ENCODE data around the gene EPS8L3.

The EPS8L3 gene, protein sequence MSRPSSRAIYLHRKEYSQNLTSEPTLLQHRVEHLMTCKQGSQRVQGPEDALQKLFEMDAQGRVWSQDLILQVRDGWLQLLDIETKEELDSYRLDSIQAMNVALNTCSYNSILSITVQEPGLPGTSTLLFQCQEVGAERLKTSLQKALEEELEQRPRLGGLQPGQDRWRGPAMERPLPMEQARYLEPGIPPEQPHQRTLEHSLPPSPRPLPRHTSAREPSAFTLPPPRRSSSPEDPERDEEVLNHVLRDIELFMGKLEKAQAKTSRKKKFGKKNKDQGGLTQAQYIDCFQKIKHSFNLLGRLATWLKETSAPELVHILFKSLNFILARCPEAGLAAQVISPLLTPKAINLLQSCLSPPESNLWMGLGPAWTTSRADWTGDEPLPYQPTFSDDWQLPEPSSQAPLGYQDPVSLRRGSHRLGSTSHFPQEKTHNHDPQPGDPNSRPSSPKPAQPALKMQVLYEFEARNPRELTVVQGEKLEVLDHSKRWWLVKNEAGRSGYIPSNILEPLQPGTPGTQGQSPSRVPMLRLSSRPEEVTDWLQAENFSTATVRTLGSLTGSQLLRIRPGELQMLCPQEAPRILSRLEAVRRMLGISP

DNA sequence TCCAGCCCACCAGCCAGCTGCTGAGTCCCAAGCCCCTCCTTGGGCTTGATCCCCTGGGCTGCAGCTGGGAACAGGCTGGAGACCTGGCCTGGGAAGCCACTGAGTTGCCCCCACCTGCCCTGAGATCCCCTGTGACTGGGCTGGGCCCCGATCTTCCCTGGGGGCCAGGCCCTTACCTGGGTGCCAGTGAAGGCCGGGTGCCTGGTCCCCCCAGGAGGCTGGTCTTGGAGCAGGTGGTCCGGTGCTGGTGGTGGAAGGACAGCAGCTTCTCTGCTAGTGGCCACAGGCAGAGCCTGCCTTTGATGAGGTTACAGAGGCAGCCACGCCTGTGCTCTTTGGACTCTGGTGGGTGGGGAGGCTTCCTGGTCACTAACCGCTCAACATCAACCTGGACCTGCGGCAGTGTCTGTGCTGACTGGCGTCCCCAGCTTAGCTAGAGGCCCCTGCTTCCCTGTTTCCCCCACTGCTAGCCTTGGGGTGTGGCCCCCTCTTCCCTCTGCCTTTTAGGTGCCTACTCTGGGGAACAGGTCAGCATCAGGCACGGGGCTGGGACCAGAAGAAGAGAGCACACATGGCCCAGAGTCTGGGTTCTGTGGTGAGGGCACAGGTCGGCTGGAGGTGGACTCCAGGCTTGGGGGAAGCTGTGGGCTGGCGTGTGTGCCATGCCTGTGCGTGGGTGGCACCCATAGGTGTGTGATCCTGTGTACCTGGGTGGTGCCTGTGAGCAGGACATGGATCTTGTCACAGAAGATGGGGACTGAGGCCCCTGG lies at the start of gene EPS8L3:
Gene EPS8L3, minus strand, starts transcription at position 278 of the 770 bp plus-strand sequence. CDS start 2,174 bp downstream, outside the sequence.
- H3K4me1 ChIP-seq (ENCODE audit: control insufficient read depth, insufficient read depth, low read length): no peaks in the 10 kb centered on the region

DNA sequence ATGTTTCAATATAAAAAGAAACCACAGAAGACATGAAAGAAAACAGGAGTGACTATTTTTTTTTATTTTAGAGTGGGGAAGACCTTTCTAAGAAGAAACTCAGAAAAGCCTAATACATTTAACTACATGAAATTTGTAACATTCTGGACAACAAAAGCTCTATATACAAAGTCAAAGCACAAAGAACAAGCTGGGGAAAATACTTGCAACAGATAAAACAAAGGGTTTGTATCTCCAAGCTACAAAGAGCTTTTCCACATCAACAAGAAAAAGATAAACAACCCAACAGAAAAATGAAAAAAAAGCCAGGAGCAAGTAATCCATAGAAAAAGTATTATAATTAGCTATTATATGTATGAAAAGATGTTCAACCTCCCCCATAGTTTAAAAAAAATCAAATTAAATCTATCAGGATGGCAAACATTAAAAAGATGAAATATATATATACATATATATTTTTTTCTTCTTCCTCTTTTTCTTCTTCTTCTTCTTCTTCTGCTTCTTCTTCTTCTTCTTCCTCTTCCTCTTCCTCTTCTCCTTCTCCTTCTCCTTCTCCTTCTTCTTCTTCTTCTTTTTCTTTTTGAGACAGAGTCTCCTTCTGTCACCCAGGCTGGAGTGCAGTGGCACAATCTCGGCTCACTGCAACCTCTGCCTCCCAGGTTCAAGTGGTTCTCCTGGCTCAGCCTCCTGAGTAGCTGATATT lies 49.1 kb upstream of the EPS8L3 start:
- WGBS (ENCODE audit: insufficient coverage, insufficient read length): no CpG with 5 or more reads among the region's 1 CpG
- Histone ChIP-seq H3K27me3 (ENCODE audit: control insufficient read depth, insufficient read depth, low read length) (no peaks in the 10 kb centered on the region), H3K36me3 (ENCODE audit: control insufficient read depth, insufficient read depth, low read length) (no peaks in the 10 kb centered on the region), H3K4me3 (ENCODE audit: low read length) (no peak overlapping the region), H3K27ac (ENCODE audit: low read length) (no peak overlapping the region), H3K9me3 (ENCODE audit: control insufficient read depth, insufficient read depth, low read length) (peaks cover 2% of the 10 kb centered on the region), H3K4me1 (ENCODE audit: control insufficient read depth, insufficient read depth, low read length) (no peaks in the 10 kb centered on the region)
- DNase-seq (ENCODE audit: low read depth, low spot score): no peak

More for the DNA sequence above, at the start of gene EPS8L3:
- DNase-seq (ENCODE audit: low read depth, low spot score): no peak
- Histone ChIP-seq H3K9me3 (ENCODE audit: control insufficient read depth, insufficient read depth, low read length) (no peaks in the 10 kb centered on the region), H3K36me3 (ENCODE audit: control insufficient read depth, insufficient read depth, low read length) (no peaks in the 10 kb centered on the region; the same call in 1 of the 2 replicates), H3K4me3 (ENCODE audit: low read length) (no peak within 1 kb of the TSS), H3K27me3 (ENCODE audit: control insufficient read depth, insufficient read depth, low read length) (no peaks in the 10 kb centered on the region), H3K27ac (ENCODE audit: low read length) (no peak within 1 kb of the TSS)
- no CpG with 5 or more reads among the region's 11 CpGs for WGBS (ENCODE audit: insufficient coverage, insufficient read length)

DNA sequence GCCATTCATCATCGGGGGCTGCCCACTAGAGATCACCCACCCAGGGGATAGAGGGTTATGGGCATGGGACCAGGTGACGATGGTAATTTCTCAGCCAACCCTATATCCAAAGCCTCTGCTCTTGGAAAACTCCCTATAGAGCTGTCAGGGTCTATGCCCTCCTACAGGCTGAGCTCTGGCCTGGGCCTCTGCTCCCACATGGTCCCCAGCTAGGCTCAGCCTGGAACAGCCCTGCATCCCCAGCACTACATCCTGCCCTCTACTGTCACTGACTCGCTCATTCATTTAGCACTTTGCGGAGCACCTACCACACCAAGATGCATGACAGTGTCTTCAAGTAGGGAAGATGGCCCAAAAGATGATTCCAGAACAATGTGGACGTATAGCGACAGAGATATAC lies 45.0 kb upstream of the EPS8L3 start:
- Histone ChIP-seq H3K27me3 (ENCODE audit: control insufficient read depth, insufficient read depth, low read length) (no peaks in the 10 kb centered on the region), H3K9me3 (ENCODE audit: control insufficient read depth, insufficient read depth, low read length) (no peaks in the 10 kb centered on the region), H3K4me3 (ENCODE audit: low read length) (no peak overlapping the region), H3K27ac (ENCODE audit: low read length) (no peak overlapping the region), H3K36me3 (ENCODE audit: control insufficient read depth, insufficient read depth, low read length) (no peaks in the 10 kb centered on the region), H3K4me1 (ENCODE audit: control insufficient read depth, insufficient read depth, low read length) (no peaks in the 10 kb centered on the region; the same call in 1 of the 2 replicates)
- DNase-seq (ENCODE audit: low read depth, low spot score): no peak
- no CpG with 5 or more reads among the region's 6 CpGs for WGBS (ENCODE audit: insufficient coverage, insufficient read length)

DNA sequence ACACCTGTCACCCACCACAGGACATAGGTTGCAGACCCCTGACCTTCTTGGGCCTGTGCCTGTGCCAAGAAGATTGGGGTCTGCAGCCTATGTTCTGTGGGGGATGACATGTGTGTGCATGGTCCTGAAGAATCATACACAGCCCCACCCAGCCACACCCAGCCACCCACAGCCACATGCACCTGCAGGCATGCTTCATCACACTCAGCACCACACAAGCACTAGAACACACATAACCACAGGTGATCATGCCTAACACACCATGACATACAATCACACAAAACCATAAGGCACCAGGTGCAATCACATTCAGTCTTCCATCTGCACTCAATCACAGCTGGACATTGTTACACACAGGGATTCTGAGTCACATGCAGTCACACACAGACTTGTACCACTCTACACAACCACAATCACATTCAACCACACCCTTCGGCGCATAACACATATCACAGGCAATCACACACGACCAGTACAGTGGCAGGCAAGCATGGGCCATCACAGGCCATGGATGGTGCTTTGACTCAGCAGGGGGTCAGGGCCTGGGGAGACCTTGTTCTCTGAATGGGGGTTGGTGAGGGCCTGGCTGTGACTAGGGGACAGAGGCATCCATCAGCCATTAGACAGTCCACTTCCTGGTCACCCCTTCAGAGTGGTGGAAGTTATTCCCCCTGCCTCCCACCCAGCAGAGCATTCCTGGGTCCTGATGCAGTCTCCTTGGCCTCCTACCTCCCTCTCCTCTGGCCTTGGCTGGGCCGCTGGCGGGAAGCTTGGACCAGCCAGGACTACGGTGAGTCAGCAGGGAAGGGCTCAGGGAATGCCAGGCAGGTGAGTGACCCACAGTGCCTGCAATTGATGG lies 44.3 kb upstream of the EPS8L3 start:
- no peaks in the 10 kb centered on the region; the same call in 1 of the 2 replicates for H3K4me1 ChIP-seq (ENCODE audit: control insufficient read depth, insufficient read depth, low read length)
- no peaks in the 10 kb centered on the region for H3K36me3 ChIP-seq (ENCODE audit: control insufficient read depth, insufficient read depth, low read length)
- H3K9me3 ChIP-seq (ENCODE audit: control insufficient read depth, insufficient read depth, low read length): no peaks in the 10 kb centered on the region
- no peaks in the 10 kb centered on the region for H3K27me3 ChIP-seq (ENCODE audit: control insufficient read depth, insufficient read depth, low read length)
- DNase-seq (ENCODE audit: low read depth, low spot score): no peak
- H3K4me3 ChIP-seq (ENCODE audit: low read length): no peak overlapping the region
- no peak overlapping the region for H3K27ac ChIP-seq (ENCODE audit: low read length)
- WGBS (ENCODE audit: insufficient coverage, insufficient read length): no CpG with 5 or more reads among the region's 6 CpGs

DNA sequence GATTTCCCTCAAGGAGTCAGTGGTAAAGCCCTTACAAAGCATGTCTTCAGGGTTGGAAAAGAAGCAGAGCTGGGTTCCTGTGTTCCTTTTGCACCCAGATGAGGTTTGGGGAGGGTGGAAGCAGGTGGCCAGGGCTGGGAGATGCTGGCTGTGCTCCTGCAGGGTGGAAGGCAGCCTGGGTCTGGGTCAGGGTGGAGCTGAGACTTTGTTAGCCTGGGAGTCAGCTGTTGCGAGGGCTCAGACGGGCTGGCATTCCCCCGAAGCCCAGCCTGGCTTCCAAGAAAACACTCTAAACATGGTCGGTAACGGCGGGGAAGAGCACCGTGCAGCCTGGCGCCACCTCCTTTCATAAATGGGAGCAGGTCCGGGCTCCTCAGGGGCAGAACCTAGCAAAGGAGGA lies 43.7 kb upstream of the EPS8L3 start:
- WGBS (ENCODE audit: insufficient coverage, insufficient read length): no CpG with 5 or more reads among the region's 9 CpGs
- no peak for DNase-seq (ENCODE audit: low read depth, low spot score)
- Histone ChIP-seq H3K4me3 (ENCODE audit: low read length) (no peak overlapping the region), H3K36me3 (ENCODE audit: control insufficient read depth, insufficient read depth, low read length) (no peaks in the 10 kb centered on the region), H3K27ac (ENCODE audit: low read length) (no peak overlapping the region), H3K4me1 (ENCODE audit: control insufficient read depth, insufficient read depth, low read length) (no peaks in the 10 kb centered on the region; the same call in 1 of the 2 replicates), H3K27me3 (ENCODE audit: control insufficient read depth, insufficient read depth, low read length) (no peaks in the 10 kb centered on the region), H3K9me3 (ENCODE audit: control insufficient read depth, insufficient read depth, low read length) (no peaks in the 10 kb centered on the region)

DNA sequence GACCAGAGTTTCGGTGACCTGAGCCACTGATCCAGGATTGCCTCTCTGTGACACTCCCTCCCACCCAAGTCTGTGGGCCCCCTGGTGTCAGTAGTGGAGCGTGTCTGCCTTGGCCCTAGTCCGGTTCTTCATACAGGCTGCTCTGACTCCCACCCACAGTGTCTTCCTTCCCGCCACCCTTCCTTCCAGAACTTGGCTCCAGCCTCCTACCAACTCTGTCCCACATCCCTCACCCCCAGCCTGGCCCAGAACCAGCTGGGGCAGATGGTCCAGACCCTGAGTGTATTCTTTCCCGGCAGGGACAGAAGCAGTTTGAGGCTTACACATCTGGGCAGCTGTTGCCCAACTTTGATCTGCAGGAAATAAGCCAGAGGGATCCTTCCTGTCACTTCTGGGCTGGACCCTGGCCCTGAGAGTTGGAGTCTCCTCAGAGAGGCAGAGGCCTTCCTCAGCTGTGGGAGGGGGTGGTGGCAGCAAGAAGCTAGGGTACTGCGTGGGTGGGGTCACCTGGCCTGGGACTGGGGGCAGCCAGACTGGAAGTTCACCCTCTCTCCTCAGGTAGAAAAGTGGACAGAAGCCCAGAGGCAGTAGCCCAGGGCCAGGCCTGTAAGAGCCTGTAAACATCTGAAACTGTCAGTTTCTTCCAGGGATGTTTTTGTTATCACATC lies 43.1 kb upstream of the EPS8L3 start:
- H3K27me3 ChIP-seq (ENCODE audit: control insufficient read depth, insufficient read depth, low read length): no peaks in the 10 kb centered on the region
- no peaks in the 10 kb centered on the region; the same call in 1 of the 2 replicates for H3K4me1 ChIP-seq (ENCODE audit: control insufficient read depth, insufficient read depth, low read length)
- DNase-seq (ENCODE audit: low read depth, low spot score): no peak
- no peak overlapping the region for H3K4me3 ChIP-seq (ENCODE audit: low read length)
- no peaks in the 10 kb centered on the region for H3K36me3 ChIP-seq (ENCODE audit: control insufficient read depth, insufficient read depth, low read length)
- no peaks in the 10 kb centered on the region for H3K9me3 ChIP-seq (ENCODE audit: control insufficient read depth, insufficient read depth, low read length)
- H3K27ac ChIP-seq (ENCODE audit: low read length): no peak overlapping the region
- WGBS (ENCODE audit: insufficient coverage, insufficient read length): no CpG with 5 or more reads among the region's 6 CpGs

DNA sequence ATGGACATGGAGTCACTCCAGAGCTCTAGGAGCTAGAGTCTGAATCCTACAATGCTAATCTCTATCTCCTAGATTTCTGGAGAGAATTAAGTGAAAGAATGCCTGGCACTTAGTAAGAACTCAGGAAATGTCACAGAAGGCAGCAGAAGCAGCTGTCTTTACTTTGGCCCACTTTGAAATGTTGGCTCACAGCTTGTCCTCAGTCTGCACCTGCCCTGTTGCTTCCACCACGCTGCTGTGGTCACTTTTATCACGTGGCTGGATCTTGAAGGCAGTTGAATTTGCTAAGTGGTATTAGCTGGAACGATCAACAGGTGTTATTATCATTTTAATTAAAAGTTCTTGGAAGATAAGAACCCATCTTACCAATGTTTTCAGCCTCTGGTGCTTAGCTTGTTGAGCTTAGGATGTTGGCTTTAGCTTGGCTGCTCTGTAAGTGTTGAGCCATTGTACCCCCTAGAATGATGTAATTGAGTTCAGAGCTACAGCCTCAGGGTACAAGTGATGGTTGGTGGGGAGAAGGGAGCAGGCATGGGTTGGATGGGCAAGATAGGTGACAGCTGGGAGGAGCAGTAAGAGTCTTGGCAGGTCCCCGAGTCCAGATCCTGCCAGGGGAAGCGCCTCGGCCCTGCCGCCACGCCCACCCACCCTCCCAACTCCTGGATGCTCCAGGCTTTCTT lies 41.9 kb upstream of the EPS8L3 start:
- H3K9me3 ChIP-seq (ENCODE audit: control insufficient read depth, insufficient read depth, low read length): no peaks in the 10 kb centered on the region
- H3K27me3 ChIP-seq (ENCODE audit: control insufficient read depth, insufficient read depth, low read length): no peaks in the 10 kb centered on the region
- no peaks in the 10 kb centered on the region for H3K36me3 ChIP-seq (ENCODE audit: control insufficient read depth, insufficient read depth, low read length)
- no peak overlapping the region for H3K27ac ChIP-seq (ENCODE audit: low read length)
- no peak overlapping the region for H3K4me3 ChIP-seq (ENCODE audit: low read length)
- no CpG with 5 or more reads among the region's 8 CpGs for WGBS (ENCODE audit: insufficient coverage, insufficient read length)
- DNase-seq (ENCODE audit: low read depth, low spot score): no peak
- H3K4me1 ChIP-seq (ENCODE audit: control insufficient read depth, insufficient read depth, low read length): no peaks in the 10 kb centered on the region; the same call in 1 of the 2 replicates

DNA sequence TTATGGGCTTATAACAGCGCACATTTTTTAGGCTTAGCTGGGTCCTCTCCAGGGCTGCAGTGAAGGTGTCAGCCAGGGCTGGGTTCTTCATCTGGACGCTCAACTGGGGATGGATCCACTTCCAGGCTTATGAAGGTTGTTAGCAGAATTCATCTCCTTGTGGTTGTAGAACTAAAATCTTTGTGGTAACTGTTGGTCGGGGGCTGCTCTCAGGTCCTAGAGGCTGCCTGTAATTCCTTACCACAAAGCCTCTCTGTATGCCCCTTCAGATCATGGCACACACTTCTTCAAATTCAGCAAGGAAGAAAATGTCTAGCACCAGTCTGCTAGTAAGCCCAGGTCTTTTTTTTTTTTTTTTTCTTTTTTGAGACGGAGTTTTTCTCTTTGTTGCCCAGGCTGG lies 40.9 kb upstream of the EPS8L3 start:
- no CpG with 5 or more reads among the region's 4 CpGs for WGBS (ENCODE audit: insufficient coverage, insufficient read length)
- Histone ChIP-seq H3K36me3 (ENCODE audit: control insufficient read depth, insufficient read depth, low read length) (no peaks in the 10 kb centered on the region), H3K9me3 (ENCODE audit: control insufficient read depth, insufficient read depth, low read length) (no peaks in the 10 kb centered on the region), H3K27me3 (ENCODE audit: control insufficient read depth, insufficient read depth, low read length) (no peaks in the 10 kb centered on the region), H3K4me3 (ENCODE audit: low read length) (no peak overlapping the region), H3K4me1 (ENCODE audit: control insufficient read depth, insufficient read depth, low read length) (no peaks in the 10 kb centered on the region; the same call in 1 of the 2 replicates), H3K27ac (ENCODE audit: low read length) (no peak overlapping the region)
- DNase-seq (ENCODE audit: low read depth, low spot score): no peak

DNA sequence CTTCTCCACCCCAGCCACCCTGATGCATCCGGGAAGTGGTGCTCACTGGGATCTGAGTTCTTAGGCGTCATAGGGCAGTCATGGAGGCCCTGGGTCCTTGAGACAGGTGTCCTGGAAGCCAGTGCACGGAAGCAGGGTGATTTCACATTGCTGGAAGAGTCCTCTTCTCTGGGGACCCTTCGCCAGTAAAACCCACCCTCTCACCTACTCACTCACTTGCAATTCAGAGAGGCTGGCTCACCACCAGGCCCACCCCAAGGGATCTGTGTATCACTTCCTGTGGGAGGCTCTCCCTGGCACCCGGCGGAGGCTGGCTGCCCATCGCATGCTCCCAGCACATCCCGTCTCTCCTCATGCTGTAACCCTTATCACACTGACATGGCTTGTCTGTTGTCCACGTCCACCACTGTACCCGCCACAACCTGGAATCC lies 40.2 kb upstream of the EPS8L3 start:
- WGBS (ENCODE audit: insufficient coverage, insufficient read length): no CpG with 5 or more reads among the region's 10 CpGs
- H3K4me3 ChIP-seq (ENCODE audit: low read length): no peak overlapping the region
- no peaks in the 10 kb centered on the region for H3K9me3 ChIP-seq (ENCODE audit: control insufficient read depth, insufficient read depth, low read length)
- H3K36me3 ChIP-seq (ENCODE audit: control insufficient read depth, insufficient read depth, low read length): no peaks in the 10 kb centered on the region
- no peak overlapping the region for H3K27ac ChIP-seq (ENCODE audit: low read length)
- DNase-seq (ENCODE audit: low read depth, low spot score): no peak
- no peaks in the 10 kb centered on the region; the same call in 1 of the 2 replicates for H3K4me1 ChIP-seq (ENCODE audit: control insufficient read depth, insufficient read depth, low read length)
- H3K27me3 ChIP-seq (ENCODE audit: control insufficient read depth, insufficient read depth, low read length): no peaks in the 10 kb centered on the region
